WTC11 (cell line): ENCODE measurements around the gene RIPK3. TPM values are rescaled to one million over a fixed set of nuclear protein-coding genes. Genes with fewer than 3 reads are reported as not detected.

ENCODE experiments used
- ATAC-seq: fragments of 200-7000 bp; cut with Tn5 transposase; 2 replicates; pipeline ENCODE4 v1.10.0; 2021; ENCODE audit warnings: mild to moderate bottlenecking, moderate library complexity
- CTCF ChIA-PET: fragments of 300-600 bp; sonication (Branson Sonifier 250); formaldehyde crosslinking; loops from one replicate; lab custom pipeline; 2021; ENCODE audit warnings: antibody characterized with exemption; lab: Charles Lee
- POLR2A ChIA-PET: fragments of 350-600 bp; sonication (Branson Sonifier 250); formaldehyde crosslinking; loops from one replicate; lab custom pipeline; 2021; ENCODE audit warnings: antibody characterized with exemption; lab: Charles Lee
- DNase-seq: peaks from one replicate; pipeline ENCODE4 v3.0.0; 2021; ENCODE audit warnings: low spot score
- H3K27ac Mint-ChIP-seq: 2 replicates; pipeline ENCODE4 v1.8.0; 2021; ENCODE audit warnings: mixed read lengths
- H3K27me3 Mint-ChIP-seq: 2 replicates; pipeline ENCODE4 v1.8.0; 2021; ENCODE audit warnings: low read depth, mild to moderate bottlenecking, moderate library complexity, mixed read lengths
- H3K36me3 Mint-ChIP-seq: 2 replicates; pipeline ENCODE4 v1.8.0; 2021; ENCODE audit warnings: mixed read lengths
- H3K4me1 Mint-ChIP-seq: 2 replicates; pipeline ENCODE4 v1.8.0; 2022; ENCODE audit warnings: mixed read lengths
- H3K4me3 Mint-ChIP-seq: 2 replicates; pipeline ENCODE4 v1.8.0; 2021; ENCODE audit warnings: mild to moderate bottlenecking, moderate library complexity, mixed read lengths
- H3K9me3 Mint-ChIP-seq: 2 replicates; pipeline ENCODE4 v1.8.0; 2021; ENCODE audit warnings: mixed read lengths
- ARID4B ChIP-seq: sonication (generic); formaldehyde crosslinking; IDR thresholded peaks from 2 replicates; pipeline ENCODE4 v1.8.0; 2023; ENCODE audit warnings: missing genetic modification reagents, mild to moderate bottlenecking, borderline replicate concordance
- ATF1 ChIP-seq: sonication (generic); formaldehyde crosslinking; IDR thresholded peaks from 2 replicates; pipeline ENCODE4 v1.8.1; 2023; ENCODE audit warnings: mild to moderate bottlenecking, moderate library complexity, missing genetic modification reagents
- ERG ChIP-seq: fragments of 250-450 bp; sonication (Bioruptor Pico); IDR thresholded peaks from 2 replicates; pipeline ENCODE4 v1.8.0; 2021; ENCODE audit warnings: mild to moderate bottlenecking
- FOXP4 ChIP-seq: sonication (generic); formaldehyde crosslinking; IDR thresholded peaks from 2 replicates; pipeline ENCODE4 v1.8.0; 2022; ENCODE audit warnings: mild to moderate bottlenecking, missing genetic modification reagents
- GTF2I ChIP-seq: fragments of 250-450 bp; sonication (Bioruptor Pico); conservative IDR thresholded peaks from 2 replicates; pipeline ENCODE4 v1.4.0; 2021; ENCODE audit warnings: mild to moderate bottlenecking
- HMGXB4 ChIP-seq: sonication (generic); formaldehyde crosslinking; IDR thresholded peaks from 2 replicates; pipeline ENCODE4 v1.8.1; 2023; ENCODE audit warnings: mild to moderate bottlenecking, moderate library complexity, missing genetic modification reagents
- IRF1 ChIP-seq: sonication (generic); formaldehyde crosslinking; IDR thresholded peaks from 2 replicates; pipeline ENCODE4 v1.8.0; 2023; ENCODE audit warnings: missing genetic modification reagents
- IRF2 ChIP-seq: sonication (generic); formaldehyde crosslinking; IDR thresholded peaks from 2 replicates; pipeline ENCODE4 v1.8.0; 2022; ENCODE audit warnings: low read depth, missing genetic modification reagents, borderline replicate concordance
- MAX ChIP-seq: sonication (generic); formaldehyde crosslinking; IDR thresholded peaks from 2 replicates; pipeline ENCODE4 v1.8.0; 2022; ENCODE audit warnings: mild to moderate bottlenecking, missing genetic modification reagents
- MLX ChIP-seq: sonication (generic); formaldehyde crosslinking; IDR thresholded peaks from 2 replicates; pipeline ENCODE4 v1.8.1; 2023; ENCODE audit warnings: mild to moderate bottlenecking, missing genetic modification reagents, moderate library complexity
- NFATC4 ChIP-seq: fragments of 250-450 bp; sonication (Bioruptor Pico); IDR thresholded peaks from 2 replicates; pipeline ENCODE4 v1.9.0; 2021; ENCODE audit warnings: mild to moderate bottlenecking
- PRRX2 ChIP-seq: fragments of 250-450 bp; sonication (Bioruptor Pico); IDR thresholded peaks from 2 replicates; pipeline ENCODE4 v1.8.0; 2021; ENCODE audit warnings: mild to moderate bottlenecking
- ZNF121 ChIP-seq: sonication (generic); formaldehyde crosslinking; IDR thresholded peaks from 2 replicates; pipeline ENCODE4 v1.8.0; 2023; ENCODE audit warnings: missing genetic modification reagents
- ZNF138 ChIP-seq: sonication (generic); formaldehyde crosslinking; conservative IDR thresholded peaks from 2 replicates; pipeline ENCODE4 v1.8.1; 2022; ENCODE audit warnings: mild to moderate bottlenecking, moderate library complexity, missing genetic modification reagents
- total RNA-seq: library from RNA; stranded (reverse); gene quantifications from 3 replicates; pipeline ENCODE4 v1.2.3, GENCODE V29; 2021
- TF ChIP-seq, protein P1 (sequence below): fragments of 250-450 bp; sonication (Bioruptor Pico); IDR thresholded peaks from 2 replicates; pipeline ENCODE4 v1.9.0; 2021; ENCODE audit warnings: moderate library complexity, mild to moderate bottlenecking, inconsistent platforms, borderline replicate concordance
- TF ChIP-seq, protein P2 (sequence below): fragments of 250-450 bp; sonication (Bioruptor Pico); IDR thresholded peaks from 2 replicates; pipeline ENCODE4 v2.1.2; 2022; ENCODE audit warnings: mild to moderate bottlenecking, moderate library complexity
- TF ChIP-seq, protein P3 (sequence below): sonication (generic); formaldehyde crosslinking; IDR thresholded peaks from 2 replicates; pipeline ENCODE4 v1.8.1; 2023; ENCODE audit warnings: mild to moderate bottlenecking, missing genetic modification reagents, moderate library complexity

RIPK3 gene
- total RNA-seq, 1 experiment from 2014 or later, result 0.83 TPM

- TF ChIP-seq HMGXB4 (CRISPR knock-in tag), result no peak
- TF ChIP-seq, protein P1, sequence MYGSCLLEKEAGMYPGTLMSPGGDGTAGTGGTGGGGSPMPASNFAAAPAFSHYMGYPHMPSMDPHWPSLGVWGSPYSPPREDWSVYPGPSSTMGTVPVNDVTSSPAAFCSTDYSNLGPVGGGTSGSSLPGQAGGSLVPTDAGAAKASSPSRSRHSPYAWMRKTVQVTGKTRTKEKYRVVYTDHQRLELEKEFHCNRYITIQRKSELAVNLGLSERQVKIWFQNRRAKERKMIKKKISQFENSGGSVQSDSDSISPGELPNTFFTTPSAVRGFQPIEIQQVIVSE (CRISPR knock-in tag), result no peak
- TF ChIP-seq FOXP4 (CRISPR knock-in tag), result no peak
- TF ChIP-seq PRRX2 (CRISPR knock-in tag), result no peak
- TF ChIP-seq, protein P2, sequence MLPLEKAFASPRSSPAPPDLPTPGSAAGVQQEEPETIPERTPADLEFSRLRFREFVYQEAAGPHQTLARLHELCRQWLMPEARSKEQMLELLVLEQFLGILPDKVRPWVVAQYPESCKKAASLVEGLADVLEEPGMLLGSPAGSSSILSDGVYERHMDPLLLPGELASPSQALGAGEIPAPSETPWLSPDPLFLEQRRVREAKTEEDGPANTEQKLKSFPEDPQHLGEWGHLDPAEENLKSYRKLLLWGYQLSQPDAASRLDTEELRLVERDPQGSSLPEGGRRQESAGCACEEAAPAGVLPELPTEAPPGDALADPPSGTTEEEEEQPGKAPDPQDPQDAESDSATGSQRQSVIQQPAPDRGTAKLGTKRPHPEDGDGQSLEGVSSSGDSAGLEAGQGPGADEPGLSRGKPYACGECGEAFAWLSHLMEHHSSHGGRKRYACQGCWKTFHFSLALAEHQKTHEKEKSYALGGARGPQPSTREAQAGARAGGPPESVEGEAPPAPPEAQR (CRISPR knock-in tag), result no peak
- TF ChIP-seq NFATC4 (CRISPR knock-in tag), result no peak
- TF ChIP-seq MLX, result no peak
- TF ChIP-seq, protein P3, sequence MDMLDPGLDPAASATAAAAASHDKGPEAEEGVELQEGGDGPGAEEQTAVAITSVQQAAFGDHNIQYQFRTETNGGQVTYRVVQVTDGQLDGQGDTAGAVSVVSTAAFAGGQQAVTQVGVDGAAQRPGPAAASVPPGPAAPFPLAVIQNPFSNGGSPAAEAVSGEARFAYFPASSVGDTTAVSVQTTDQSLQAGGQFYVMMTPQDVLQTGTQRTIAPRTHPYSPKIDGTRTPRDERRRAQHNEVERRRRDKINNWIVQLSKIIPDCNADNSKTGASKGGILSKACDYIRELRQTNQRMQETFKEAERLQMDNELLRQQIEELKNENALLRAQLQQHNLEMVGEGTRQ (CRISPR knock-in tag), result no peak
- no peak for TF ChIP-seq ERG (CRISPR knock-in tag)
- no peak for TF ChIP-seq GTF2I (CRISPR knock-in tag)
- TF ChIP-seq IRF1 (CRISPR knock-in tag), result no peak
- TF ChIP-seq ZNF138 (CRISPR knock-in tag), result no peak
- no peak for TF ChIP-seq ARID4B (CRISPR knock-in tag)
- TF ChIP-seq ATF1 (CRISPR knock-in tag), result no peak
- no peak for TF ChIP-seq IRF2 (CRISPR knock-in tag)
- TF ChIP-seq ZNF121 (CRISPR knock-in tag), result no peak
- no peak for TF ChIP-seq MAX (CRISPR knock-in tag)
- TF ChIP-seq, all 79 proteins: peak for 0
- Mint-ChIP-seq H3K27ac (no peak overlapping the region), H3K9me3 (no peaks in the 10 kb centered on the region), H3K27me3 (peaks cover 95% of the 10 kb centered on the region), H3K4me3 (no peak overlapping the region), H3K36me3 (no peaks in the 10 kb centered on the region), H3K4me1 (0 out of 2 replicates have a peak, but pooled peaks cover 7% of the 10 kb centered on the region)
- DNase-seq (no peak), ATAC-seq (no peak)
- CTCF ChIA-PET, result interaction anchor here (2.0 to 17.1 kb wide), 4 partner anchors 25 to 96 kb away, joined by 13 to 518 read pairs (median 18); partner anchors contain the start of genes CBLN3, CIDEB and KHNYN
- POLR2A ChIA-PET, result no interaction called here
Observed at GRCh38 chr14:24340606-24341005, 815 bp upstream of the RIPK3 start.
